Adrenal gland (tissue), 5 donors: ENCODE results near the gene NUP210.

Source experiments
- POLR2A ChIP-seq, 2 donors: fragments of 450-650 bp; IDR thresholded peaks; one replicate each; pipeline ENCODE4 v1.6.1; 2017; ENCODE audit warnings: antibody characterized with exemption in 2 of 2, mild to moderate bottlenecking in 2 of 2, moderate library complexity in 1 of 2
- TF ChIP-seq, protein P1 (sequence below), 6 experiments: fragments of 450-650 bp in 4 of 6; fragments of 200-600 bp in 2 of 6; sonication (generic) in 1 of 6; IDR thresholded peaks; 1 replicate in 5 of 6; 2 replicates in 1 of 6; pipeline versions ENCODE4 v1.5.1 to v1.8.0; 2016 to 2021; ENCODE audit warnings: antibody characterized with exemption in 6 of 6, mild to moderate bottlenecking in 2 of 6, moderate library complexity in 1 of 6
- donor health status: DM: no; HTN: no; CAD: no.

DNA sequence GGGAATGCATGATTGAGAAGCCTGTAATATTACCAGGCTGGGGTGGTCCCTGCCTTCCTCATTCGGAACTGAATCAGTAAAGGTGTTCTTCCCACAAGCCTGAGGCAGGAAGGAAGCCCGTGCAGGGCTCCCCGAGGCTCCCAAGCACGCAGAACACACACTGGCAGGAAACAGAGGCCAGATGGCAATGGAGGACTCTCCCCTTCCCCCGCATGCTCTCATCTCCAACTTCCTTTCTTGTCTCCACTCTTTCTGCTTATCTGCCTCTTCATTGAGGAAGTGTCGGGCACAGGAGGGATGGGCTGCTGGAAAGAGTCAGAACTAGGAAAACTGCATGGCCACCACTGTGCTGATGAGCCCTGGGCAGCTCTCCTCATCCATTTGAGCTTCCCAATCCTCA, 123.5 kb downstream of the NUP210 start:
- TF ChIP-seq, protein P1, sequence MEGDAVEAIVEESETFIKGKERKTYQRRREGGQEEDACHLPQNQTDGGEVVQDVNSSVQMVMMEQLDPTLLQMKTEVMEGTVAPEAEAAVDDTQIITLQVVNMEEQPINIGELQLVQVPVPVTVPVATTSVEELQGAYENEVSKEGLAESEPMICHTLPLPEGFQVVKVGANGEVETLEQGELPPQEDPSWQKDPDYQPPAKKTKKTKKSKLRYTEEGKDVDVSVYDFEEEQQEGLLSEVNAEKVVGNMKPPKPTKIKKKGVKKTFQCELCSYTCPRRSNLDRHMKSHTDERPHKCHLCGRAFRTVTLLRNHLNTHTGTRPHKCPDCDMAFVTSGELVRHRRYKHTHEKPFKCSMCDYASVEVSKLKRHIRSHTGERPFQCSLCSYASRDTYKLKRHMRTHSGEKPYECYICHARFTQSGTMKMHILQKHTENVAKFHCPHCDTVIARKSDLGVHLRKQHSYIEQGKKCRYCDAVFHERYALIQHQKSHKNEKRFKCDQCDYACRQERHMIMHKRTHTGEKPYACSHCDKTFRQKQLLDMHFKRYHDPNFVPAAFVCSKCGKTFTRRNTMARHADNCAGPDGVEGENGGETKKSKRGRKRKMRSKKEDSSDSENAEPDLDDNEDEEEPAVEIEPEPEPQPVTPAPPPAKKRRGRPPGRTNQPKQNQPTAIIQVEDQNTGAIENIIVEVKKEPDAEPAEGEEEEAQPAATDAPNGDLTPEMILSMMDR (IDR thresholded peaks at IDR 0.05): no peak
- no peak for TF ChIP-seq POLR2A (IDR thresholded peaks at IDR 0.05)
